Mesenchymal stem cell (in vitro differentiated cells and primary cell): ENCODE results near the gene CD58.

ENCODE experiments used
- DNase-seq: peaks from one replicate; pipeline ENCODE4 v3.0.0-alpha.2; 2013
- H2AFZ ChIP-seq: one replicate; pipeline ENCODE4 v1.6.1; 2013; ENCODE audit warnings: low read depth, mild to moderate bottlenecking, control low read depth, inconsistent platforms, low read length, moderate library complexity
- H2AK5ac ChIP-seq: 2 replicates; pipeline ENCODE4 v1.6.1; 2013; ENCODE audit warnings: low read length, moderate library complexity, mild to moderate bottlenecking, inconsistent platforms; ENCODE audit not compliant: severe bottlenecking
- H2BK120ac ChIP-seq: one replicate; pipeline ENCODE4 v1.6.1; 2013; ENCODE audit warnings: low read depth, mild to moderate bottlenecking, inconsistent platforms, low read length, moderate library complexity
- H2BK12ac ChIP-seq, 2 experiments: one replicate each; pipeline ENCODE4 v1.6.1; 2013; ENCODE audit warnings: inconsistent platforms in 2 of 2, low read length in 2 of 2, mild to moderate bottlenecking in 2 of 2, moderate library complexity in 2 of 2, control low read depth in 1 of 2
- H2BK15ac ChIP-seq: one replicate; pipeline ENCODE4 v1.6.1; 2013; ENCODE audit warnings: mild to moderate bottlenecking, low read depth, inconsistent platforms; ENCODE audit not compliant: poor library complexity, severe bottlenecking
- H2BK5ac ChIP-seq: 2 replicates; pipeline ENCODE4 v1.6.1; 2013; ENCODE audit warnings: low read depth, mild to moderate bottlenecking, low read length, control low read depth, inconsistent platforms; ENCODE audit not compliant: poor library complexity, severe bottlenecking
- H3K14ac ChIP-seq, 2 experiments: one replicate each; pipeline ENCODE4 v1.6.1; 2013; ENCODE audit warnings: inconsistent platforms in 2 of 2, low read length in 2 of 2, control low read depth in 1 of 2, mild to moderate bottlenecking in 1 of 2, moderate library complexity in 1 of 2
- H3K18ac ChIP-seq, 2 experiments: one replicate each; pipeline ENCODE4 v1.6.1; 2013; ENCODE audit warnings: inconsistent platforms in 2 of 2, low read length in 2 of 2, control low read depth in 1 of 2, low read depth in 1 of 2, mild to moderate bottlenecking in 1 of 2
- H3K23ac ChIP-seq, 2 experiments: one replicate each; pipeline ENCODE4 v1.6.1; 2013; ENCODE audit warnings: inconsistent platforms in 2 of 2, low read length in 2 of 2, mild to moderate bottlenecking in 2 of 2, moderate library complexity in 2 of 2, control low read depth in 1 of 2
- H3K27ac ChIP-seq: 2 replicates; pipeline ENCODE4 v1.5.1; 2013; ENCODE audit warnings: mild to moderate bottlenecking, moderate library complexity, low read length, control low read depth, inconsistent platforms; ENCODE audit not compliant: poor library complexity, severe bottlenecking
- H3K27me3 ChIP-seq, 2 experiments: 2 replicates each; pipeline versions ENCODE4 v1.6.1 to v1.7.0; 2013; ENCODE audit warnings: low read length in 2 of 2, mild to moderate bottlenecking in 2 of 2, moderate library complexity in 2 of 2, control low read depth in 1 of 2, inconsistent platforms in 1 of 2; ENCODE audit not compliant: control insufficient read depth in 1 of 2, insufficient read depth in 1 of 2
- H3K36me3 ChIP-seq, 2 experiments: 2 replicates each; pipeline versions ENCODE4 v1.6.1 to v1.7.0; 2013; ENCODE audit warnings: low read length in 2 of 2, control low read depth in 1 of 2, inconsistent platforms in 1 of 2, low read depth in 1 of 2, mild to moderate bottlenecking in 1 of 2; ENCODE audit not compliant: insufficient read depth in 2 of 2, control insufficient read depth in 1 of 2
- H3K4ac ChIP-seq, 2 experiments: one replicate each; pipeline ENCODE4 v1.6.1; 2013; ENCODE audit warnings: inconsistent platforms in 2 of 2, low read length in 2 of 2, mild to moderate bottlenecking in 2 of 2, moderate library complexity in 2 of 2, control low read depth in 1 of 2, low read depth in 1 of 2
- H3K4me1 ChIP-seq: 2 replicates; pipeline ENCODE4 v1.6.1; 2013; ENCODE audit warnings: low read depth, low read length, control low read depth; ENCODE audit not compliant: control insufficient read depth, insufficient read depth
- H3K4me2 ChIP-seq: 2 replicates; pipeline ENCODE4 v1.6.1; 2013; ENCODE audit warnings: low read length, mild to moderate bottlenecking, inconsistent platforms; ENCODE audit not compliant: poor library complexity, severe bottlenecking
- H3K4me3 ChIP-seq, 2 experiments: 2 replicates each; pipeline versions ENCODE4 v1.5.1 to v1.7.0; 2013; ENCODE audit warnings: low read length in 2 of 2, mild to moderate bottlenecking in 2 of 2, control low read depth in 1 of 2, low read depth in 1 of 2; ENCODE audit not compliant: insufficient read depth in 1 of 2
- H3K79me1 ChIP-seq: replicated peaks from 2 replicates; pipeline ENCODE4 v1.6.1; 2013; ENCODE audit warnings: mild to moderate bottlenecking, control low read depth, low read length, inconsistent platforms; ENCODE audit not compliant: poor library complexity, severe bottlenecking
- H3K9ac ChIP-seq: 2 replicates; pipeline ENCODE4 v1.7.0; 2013; ENCODE audit warnings: mild to moderate bottlenecking, low read length, moderate library complexity
- H3K9me3 ChIP-seq: 2 replicates; pipeline ENCODE4 v1.7.0; 2013; ENCODE audit warnings: mild to moderate bottlenecking, low read length; ENCODE audit not compliant: control insufficient read depth
- H4K8ac ChIP-seq: one replicate; pipeline ENCODE4 v1.6.1; 2013; ENCODE audit warnings: inconsistent platforms, mild to moderate bottlenecking, low read length, moderate library complexity
- H4K91ac ChIP-seq: one replicate; pipeline ENCODE4 v1.6.1; 2013; ENCODE audit warnings: mild to moderate bottlenecking, low read length, inconsistent platforms
- WGBS: methylation state at CpG from one replicate; pipeline ENCODE4 v1.1.7; 2013; ENCODE audit warnings: mixed read lengths; 5-methylcytosine and 5-hydroxymethylcytosine counted together

CD58 gene

DNA sequence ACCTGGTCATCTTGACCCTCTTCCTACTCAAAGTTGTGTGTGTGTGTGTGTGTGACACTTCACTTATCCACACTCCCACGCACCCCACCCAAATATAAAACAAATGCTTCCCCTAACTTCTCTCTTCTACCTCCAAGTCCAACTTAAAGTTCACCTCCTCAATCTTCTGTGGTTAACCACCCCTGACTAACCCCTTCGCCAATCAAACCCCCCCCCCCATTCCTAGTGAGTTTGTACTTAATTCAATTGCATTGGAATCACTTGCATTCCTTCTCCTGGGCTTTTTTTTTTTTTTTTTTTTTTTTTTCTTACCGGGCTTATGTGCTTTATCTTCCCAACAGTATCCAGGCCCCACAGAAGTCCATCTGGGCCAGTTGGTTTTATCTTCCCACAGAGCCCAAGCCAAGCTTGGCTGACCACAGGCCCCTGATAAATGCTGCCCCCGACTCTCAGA lies 78.4 kb downstream of the CD58 start:
- no peak overlapping the region for H3K14ac ChIP-seq
- H3K9me3 ChIP-seq, result no peaks in the 10 kb centered on the region
- 77% methylated on average over 4 of the region's 4 CpGs for WGBS
- no peak overlapping the region for H2BK15ac ChIP-seq
- H2BK120ac ChIP-seq, result no peak overlapping the region
- no peak for DNase-seq
- H2AK5ac ChIP-seq, result no peak overlapping the region
- no peak overlapping the region for H3K18ac ChIP-seq
- no peaks in the 10 kb centered on the region for H3K79me1 ChIP-seq
- no peaks in the 10 kb centered on the region for H3K36me3 ChIP-seq
- H2AFZ ChIP-seq, result no peak overlapping the region
- H3K4me1 ChIP-seq, result peaks cover 10% of the 10 kb centered on the region
- no peak overlapping the region for H3K4ac ChIP-seq
- no peak overlapping the region for H2BK12ac ChIP-seq
- H3K23ac ChIP-seq, result no peak overlapping the region
- H3K4me3 ChIP-seq, result no peak overlapping the region
- no peak overlapping the region for H4K8ac ChIP-seq
- no peak overlapping the region for H3K4me2 ChIP-seq
- H3K27ac ChIP-seq, result no peak overlapping the region
- no peak overlapping the region for H4K91ac ChIP-seq
- no peak overlapping the region for H2BK5ac ChIP-seq
- H3K9ac ChIP-seq, result no peak overlapping the region
- H3K27me3 ChIP-seq, result no peaks in the 10 kb centered on the region

GRCh38 chr1:116491700-116492357 lies 79.0 kb downstream of the CD58 start:
- Histone ChIP-seq H3K27ac (no peak overlapping the region), H3K4me1 (peaks cover 9% of the 10 kb centered on the region), H2AK5ac (no peak overlapping the region), H3K14ac (no peak overlapping the region), H3K9ac (no peak overlapping the region), H3K27me3 (no peaks in the 10 kb centered on the region), H2BK12ac (no peak overlapping the region), H2BK120ac (no peak overlapping the region), H2BK15ac (no peak overlapping the region), H3K18ac (no peak overlapping the region), H2AFZ (no peak overlapping the region), H4K8ac (no peak overlapping the region), H3K4me2 (no peak overlapping the region), H3K79me1 (no peaks in the 10 kb centered on the region), H4K91ac (no peak overlapping the region), H3K4me3 (no peak overlapping the region), H3K23ac (no peak overlapping the region), H3K9me3 (no peaks in the 10 kb centered on the region), H3K36me3 (no peaks in the 10 kb centered on the region), H3K4ac (no peak overlapping the region), H2BK5ac (no peak overlapping the region)
- no peak for DNase-seq
- WGBS, result 96% methylated on average over 5 of the region's 5 CpGs

GRCh38 chr1:116490588-116490987 lies 80.2 kb downstream of the CD58 start:
- 95% methylated on average over 3 of the region's 3 CpGs for WGBS
- no peak overlapping the region for H2BK5ac ChIP-seq
- H3K9me3 ChIP-seq, result no peaks in the 10 kb centered on the region
- no peak overlapping the region for H3K4ac ChIP-seq
- H3K14ac ChIP-seq, result peak overlapping the region in 1 of 2 experiments; percentile 4
- DNase-seq, result no peak
- no peak overlapping the region for H3K27ac ChIP-seq
- H2BK120ac ChIP-seq, result no peak overlapping the region
- H3K18ac ChIP-seq, result no peak overlapping the region
- no peak overlapping the region for H3K4me2 ChIP-seq
- no peak overlapping the region for H2AFZ ChIP-seq
- H4K91ac ChIP-seq, result no peak overlapping the region
- H2AK5ac ChIP-seq, result no peak overlapping the region
- peaks cover 9% of the 10 kb centered on the region for H3K4me1 ChIP-seq
- no peak overlapping the region for H3K23ac ChIP-seq
- H3K36me3 ChIP-seq, result no peaks in the 10 kb centered on the region
- H3K9ac ChIP-seq, result no peak overlapping the region
- H2BK12ac ChIP-seq, result no peak overlapping the region
- H3K27me3 ChIP-seq, result no peaks in the 10 kb centered on the region
- H3K79me1 ChIP-seq, result no peaks in the 10 kb centered on the region
- H2BK15ac ChIP-seq, result no peak overlapping the region
- no peak overlapping the region for H3K4me3 ChIP-seq
- no peak overlapping the region for H4K8ac ChIP-seq

GRCh38 chr1:116489231-116489697 lies 81.6 kb downstream of the CD58 start:
- H2AFZ ChIP-seq, result no peak overlapping the region
- H3K4me2 ChIP-seq, result no peak overlapping the region
- DNase-seq, result no peak
- H2BK5ac ChIP-seq, result no peak overlapping the region
- no peak overlapping the region for H3K4me3 ChIP-seq
- H2AK5ac ChIP-seq, result no peak overlapping the region
- no peaks in the 10 kb centered on the region for H3K9me3 ChIP-seq
- no peaks in the 10 kb centered on the region for H3K27me3 ChIP-seq
- no peak overlapping the region for H3K23ac ChIP-seq
- peaks cover 3% of the 10 kb centered on the region for H3K4me1 ChIP-seq
- H4K91ac ChIP-seq, result no peak overlapping the region
- no peaks in the 10 kb centered on the region for H3K36me3 ChIP-seq
- H3K79me1 ChIP-seq, result no peaks in the 10 kb centered on the region
- H4K8ac ChIP-seq, result no peak overlapping the region
- no peak overlapping the region for H3K14ac ChIP-seq
- H2BK15ac ChIP-seq, result no peak overlapping the region
- H3K27ac ChIP-seq, result no peak overlapping the region
- H3K18ac ChIP-seq, result no peak overlapping the region
- H3K4ac ChIP-seq, result no peak overlapping the region
- 49% methylated on average over 4 of the region's 5 CpGs for WGBS
- H2BK12ac ChIP-seq, result no peak overlapping the region
- no peak overlapping the region for H3K9ac ChIP-seq
- no peak overlapping the region for H2BK120ac ChIP-seq
